HCT116 (cell line): ENCODE measurements around the gene PANK1.

Experiments
- ATF3 ChIP-seq: IDR thresholded peaks from 2 replicates; pipeline ENCODE4 v1.6.1; 2012
- CEBPB ChIP-seq: IDR thresholded peaks from 2 replicates; pipeline ENCODE4 v1.6.1; 2012; ENCODE audit warnings: low read depth
- JUND ChIP-seq: IDR thresholded peaks from 2 replicates; pipeline ENCODE4 v1.6.1; 2012
- POLR2A ChIP-seq: IDR thresholded peaks from 2 replicates; pipeline ENCODE4 v1.7.0; 2011; ENCODE audit warnings: borderline replicate concordance; ENCODE audit not compliant: insufficient read depth, insufficient read length; ENCODE audit errors: extremely low read depth
- SIN3A ChIP-seq: IDR thresholded peaks from 2 replicates; pipeline ENCODE4 v1.6.1; 2012; ENCODE audit warnings: low read depth
- YY1 ChIP-seq: IDR thresholded peaks from 2 replicates; pipeline ENCODE4 v1.6.1; 2011; ENCODE audit warnings: low read length, low read depth, moderate library complexity, mild to moderate bottlenecking; ENCODE audit not compliant: insufficient replicate concordance; ENCODE audit errors: extremely low read depth
- ZBTB33 ChIP-seq: IDR thresholded peaks from 2 replicates; pipeline ENCODE4 v1.6.1; 2011; ENCODE audit warnings: mild to moderate bottlenecking, low read length, moderate library complexity; ENCODE audit not compliant: insufficient replicate concordance; ENCODE audit errors: extremely low read depth
- TF ChIP-seq, protein P1 (sequence below), 3 experiments: fragments of 200-600 bp in 1 of 3; sonication (generic) in 1 of 3; IDR thresholded peaks in 2 of 3; conservative IDR thresholded peaks in 1 of 3; 2 replicates each; pipeline ENCODE4 v1.5.1; 2012 to 2017; ENCODE audit warnings: low read depth in 2 of 3, low read length in 2 of 3, antibody characterized with exemption in 1 of 3, borderline replicate concordance in 1 of 3, control low read depth in 1 of 3, mild to moderate bottlenecking in 1 of 3, mixed read lengths in 1 of 3, mixed run types in 1 of 3, moderate library complexity in 1 of 3; ENCODE audit not compliant: insufficient read depth in 1 of 3

DNA sequence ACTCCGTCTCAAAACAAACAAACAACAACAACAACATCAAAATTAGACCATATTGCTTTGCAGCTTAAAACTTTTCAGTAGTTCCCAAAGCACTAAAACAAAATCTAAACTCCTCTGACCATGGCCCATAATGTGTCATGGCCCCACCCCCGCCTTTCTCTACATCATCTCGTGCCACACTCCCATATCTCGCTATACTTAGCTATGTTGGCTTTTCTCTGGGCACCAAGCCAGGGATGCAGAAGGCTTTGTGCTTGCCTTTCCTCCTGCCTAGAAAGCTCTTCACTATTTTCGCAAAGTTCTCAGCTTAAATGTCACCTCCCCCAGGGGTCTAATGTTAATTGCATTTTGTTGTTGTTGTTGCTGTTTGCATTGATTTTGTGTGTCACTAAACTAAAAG is 94.5 kb downstream of the PANK1 start:
- TF ChIP-seq, protein P1, sequence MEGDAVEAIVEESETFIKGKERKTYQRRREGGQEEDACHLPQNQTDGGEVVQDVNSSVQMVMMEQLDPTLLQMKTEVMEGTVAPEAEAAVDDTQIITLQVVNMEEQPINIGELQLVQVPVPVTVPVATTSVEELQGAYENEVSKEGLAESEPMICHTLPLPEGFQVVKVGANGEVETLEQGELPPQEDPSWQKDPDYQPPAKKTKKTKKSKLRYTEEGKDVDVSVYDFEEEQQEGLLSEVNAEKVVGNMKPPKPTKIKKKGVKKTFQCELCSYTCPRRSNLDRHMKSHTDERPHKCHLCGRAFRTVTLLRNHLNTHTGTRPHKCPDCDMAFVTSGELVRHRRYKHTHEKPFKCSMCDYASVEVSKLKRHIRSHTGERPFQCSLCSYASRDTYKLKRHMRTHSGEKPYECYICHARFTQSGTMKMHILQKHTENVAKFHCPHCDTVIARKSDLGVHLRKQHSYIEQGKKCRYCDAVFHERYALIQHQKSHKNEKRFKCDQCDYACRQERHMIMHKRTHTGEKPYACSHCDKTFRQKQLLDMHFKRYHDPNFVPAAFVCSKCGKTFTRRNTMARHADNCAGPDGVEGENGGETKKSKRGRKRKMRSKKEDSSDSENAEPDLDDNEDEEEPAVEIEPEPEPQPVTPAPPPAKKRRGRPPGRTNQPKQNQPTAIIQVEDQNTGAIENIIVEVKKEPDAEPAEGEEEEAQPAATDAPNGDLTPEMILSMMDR (IDR thresholded peaks at IDR 0.05 in 2 of 3, conservative IDR thresholded peaks at IDR 0.05 in 1 of 3; ENCODE audit: borderline replicate concordance in 1 of 3, insufficient read depth in 1 of 3, low read depth in 2 of 3, low read length in 2 of 3): no peak
- TF ChIP-seq YY1 (no peak), SIN3A (no peak), JUND (no peak), ATF3 (no peak), CEBPB (no peak), ZBTB33 (no peak), POLR2A (no peak)
